MM.1S (cell line): ENCODE measurements around the gene PYCARD.

Experiments used
- EZH2 ChIP-seq: fragments of 300-600 bp; sonication (generic); optimal IDR thresholded peaks from 2 replicates; pipeline ENCODE3; 2017; ENCODE audit warnings: low read depth, mild to moderate bottlenecking, antibody characterized with exemption, low read length, mixed read lengths
- EZH2phosphoT487 ChIP-seq: fragments of 300-600 bp; sonication (generic); IDR thresholded peaks from 2 replicates; pipeline ENCODE4 v1.6.1; 2018; ENCODE audit warnings: antibody characterized with exemption, low read length
- TF ChIP-seq, protein P1 (sequence below): fragments of 300-600 bp; sonication (generic); IDR thresholded peaks from 2 replicates; pipeline ENCODE4 v1.5.1; 2016; ENCODE audit warnings: antibody characterized with exemption, low read length, mixed read lengths

DNA sequence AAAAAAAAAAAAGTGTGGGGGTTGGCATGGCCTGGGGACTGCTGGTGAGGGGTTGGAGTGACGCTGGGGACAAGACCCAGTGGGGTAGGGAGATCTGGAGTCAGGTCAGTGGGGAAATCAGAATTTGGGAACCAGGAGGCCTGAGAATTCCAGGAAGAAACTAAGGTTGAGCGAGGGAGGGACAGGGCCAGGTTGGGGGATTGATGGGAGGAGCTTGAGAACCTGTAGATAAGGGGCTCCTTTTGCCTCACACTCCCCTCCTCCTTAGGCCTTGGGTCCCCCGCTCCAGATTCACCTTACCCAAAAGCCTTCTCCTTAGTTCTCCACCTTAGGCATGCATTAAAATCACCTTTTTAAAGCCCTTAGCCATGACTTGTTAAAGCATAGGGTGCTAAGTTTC lies 22.6 kb upstream of the PYCARD start:
- TF ChIP-seq, protein P1, sequence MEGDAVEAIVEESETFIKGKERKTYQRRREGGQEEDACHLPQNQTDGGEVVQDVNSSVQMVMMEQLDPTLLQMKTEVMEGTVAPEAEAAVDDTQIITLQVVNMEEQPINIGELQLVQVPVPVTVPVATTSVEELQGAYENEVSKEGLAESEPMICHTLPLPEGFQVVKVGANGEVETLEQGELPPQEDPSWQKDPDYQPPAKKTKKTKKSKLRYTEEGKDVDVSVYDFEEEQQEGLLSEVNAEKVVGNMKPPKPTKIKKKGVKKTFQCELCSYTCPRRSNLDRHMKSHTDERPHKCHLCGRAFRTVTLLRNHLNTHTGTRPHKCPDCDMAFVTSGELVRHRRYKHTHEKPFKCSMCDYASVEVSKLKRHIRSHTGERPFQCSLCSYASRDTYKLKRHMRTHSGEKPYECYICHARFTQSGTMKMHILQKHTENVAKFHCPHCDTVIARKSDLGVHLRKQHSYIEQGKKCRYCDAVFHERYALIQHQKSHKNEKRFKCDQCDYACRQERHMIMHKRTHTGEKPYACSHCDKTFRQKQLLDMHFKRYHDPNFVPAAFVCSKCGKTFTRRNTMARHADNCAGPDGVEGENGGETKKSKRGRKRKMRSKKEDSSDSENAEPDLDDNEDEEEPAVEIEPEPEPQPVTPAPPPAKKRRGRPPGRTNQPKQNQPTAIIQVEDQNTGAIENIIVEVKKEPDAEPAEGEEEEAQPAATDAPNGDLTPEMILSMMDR, result no peak
- TF ChIP-seq EZH2phosphoT487 (no peak), EZH2 (no peak)
